SK-N-SH treated with all-trans-retinoic acid at 6 μM for 48 hours (cell line): Measurements from ENCODE around the gene FOSB.
A peak's percentile ranks its signal among the peaks of the same experiment; 100 is the strongest.

Experiments
- ISL1 ChIP-seq: fragments of 250-450 bp; sonication (Bioruptor Pico); IDR thresholded peaks from 2 replicates; pipeline ENCODE4 v2.1.2; 2022; ENCODE audit warnings: mild to moderate bottlenecking, moderate library complexity
- OSR1 ChIP-seq: fragments of 250-450 bp; sonication (Bioruptor Pico); IDR thresholded peaks from 2 replicates; pipeline ENCODE4 v1.8.0; 2022; ENCODE audit warnings: moderate library complexity, mild to moderate bottlenecking, inconsistent platforms
- SNAI2 ChIP-seq: fragments of 250-450 bp; sonication (Bioruptor Pico); IDR thresholded peaks from 2 replicates; pipeline ENCODE4 v1.5.0; 2020; ENCODE audit warnings: mild to moderate bottlenecking, moderate library complexity
- TOX ChIP-seq: fragments of 250-450 bp; sonication (Bioruptor Pico); IDR thresholded peaks from 2 replicates; pipeline ENCODE4 v1.8.0; 2021; ENCODE audit warnings: mild to moderate bottlenecking, moderate library complexity, borderline replicate concordance
- ZFP30 ChIP-seq: fragments of 450-650 bp; formaldehyde crosslinking; IDR thresholded peaks from 2 replicates; pipeline ENCODE4 v1.5.0; 2022; ENCODE audit warnings: mild to moderate bottlenecking, moderate library complexity
- ZNF8 ChIP-seq: fragments of 450-650 bp; formaldehyde crosslinking; IDR thresholded peaks from 2 replicates; pipeline ENCODE4 v1.5.0; 2020; ENCODE audit warnings: mild to moderate bottlenecking, moderate library complexity
- TF ChIP-seq, protein P1 (sequence below): fragments of 250-450 bp; sonication (Bioruptor Pico); IDR thresholded peaks from 2 replicates; pipeline ENCODE4 v1.8.0; 2020; ENCODE audit warnings: mild to moderate bottlenecking, moderate library complexity, borderline replicate concordance

DNA sequence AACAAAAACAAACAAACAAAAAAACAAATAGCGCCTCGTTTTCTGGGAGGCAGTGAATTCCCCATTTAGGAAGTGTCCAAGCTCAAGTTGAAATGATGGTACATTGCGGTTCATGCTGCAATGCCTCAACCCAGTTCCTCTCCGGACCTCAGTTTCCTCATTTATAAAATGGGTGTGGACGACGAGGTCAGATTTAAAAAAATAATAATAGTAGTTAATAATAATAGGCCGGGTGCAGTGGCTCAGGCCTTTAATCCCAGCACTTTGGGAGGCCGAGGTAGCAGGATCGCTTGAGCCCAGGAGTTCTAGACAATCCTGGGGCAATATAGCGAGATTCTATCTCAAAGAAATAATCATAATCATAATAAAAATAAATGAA, 28.6 kb upstream of the FOSB start:
- TF ChIP-seq SNAI2 (CRISPR knock-in tag) (no peak), OSR1 (CRISPR knock-in tag) (no peak), ISL1 (0 out of 2 replicates have a peak, but pooled peaks have one; percentile 8), ZFP30 (no peak), ZNF8 (CRISPR knock-in tag) (no peak), TOX (CRISPR knock-in tag) (no peak)
- TF ChIP-seq, protein P1, sequence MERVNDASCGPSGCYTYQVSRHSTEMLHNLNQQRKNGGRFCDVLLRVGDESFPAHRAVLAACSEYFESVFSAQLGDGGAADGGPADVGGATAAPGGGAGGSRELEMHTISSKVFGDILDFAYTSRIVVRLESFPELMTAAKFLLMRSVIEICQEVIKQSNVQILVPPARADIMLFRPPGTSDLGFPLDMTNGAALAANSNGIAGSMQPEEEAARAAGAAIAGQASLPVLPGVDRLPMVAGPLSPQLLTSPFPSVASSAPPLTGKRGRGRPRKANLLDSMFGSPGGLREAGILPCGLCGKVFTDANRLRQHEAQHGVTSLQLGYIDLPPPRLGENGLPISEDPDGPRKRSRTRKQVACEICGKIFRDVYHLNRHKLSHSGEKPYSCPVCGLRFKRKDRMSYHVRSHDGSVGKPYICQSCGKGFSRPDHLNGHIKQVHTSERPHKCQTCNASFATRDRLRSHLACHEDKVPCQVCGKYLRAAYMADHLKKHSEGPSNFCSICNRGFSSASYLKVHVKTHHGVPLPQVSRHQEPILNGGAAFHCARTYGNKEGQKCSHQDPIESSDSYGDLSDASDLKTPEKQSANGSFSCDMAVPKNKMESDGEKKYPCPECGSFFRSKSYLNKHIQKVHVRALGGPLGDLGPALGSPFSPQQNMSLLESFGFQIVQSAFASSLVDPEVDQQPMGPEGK (CRISPR knock-in tag) = no peak
